HEK293 (cell line): ENCODE data around the gene ARPP19.

ENCODE experiments used
- CTCF ChIA-PET: fragments of 350-600 bp; formaldehyde crosslinking; extraction: SDS; loops from one replicate; lab custom pipeline; 2021; ENCODE audit warnings: antibody characterized with exemption; lab: Yijun Ruan, JAX
- POLR2A ChIA-PET: fragments of 300-600 bp; formaldehyde crosslinking; extraction: SDS; loops from one replicate; lab custom pipeline; 2020; ENCODE audit warnings: antibody characterized with exemption, inconsistent platforms; lab: Yijun Ruan, JAX
- H3K27ac ChIP-seq: fragments of 200-500 bp; sonication (Bioruptor generic); 2 replicates; pipeline ENCODE4 v1.5.1; 2014; ENCODE audit warnings: low read depth, low read length, control low read depth, inconsistent platforms; ENCODE audit errors: extremely low read depth
- H3K36me3 ChIP-seq, 2 experiments: fragments of 200-500 bp in 1 of 2; sonication (Bioruptor generic) in 1 of 2; 1 replicate in 1 of 2; 2 replicates in 1 of 2; pipeline ENCODE4 v1.5.1; 2014 to 2017; ENCODE audit warnings: inconsistent platforms in 2 of 2, low read length in 2 of 2; ENCODE audit not compliant: control insufficient read depth in 2 of 2, insufficient read depth in 1 of 2
- H3K4me1 ChIP-seq: fragments of 200-500 bp; sonication (Bioruptor generic); 2 replicates; pipeline ENCODE4 v1.5.1; 2014; ENCODE audit warnings: mild to moderate bottlenecking, low read length, inconsistent platforms; ENCODE audit not compliant: control insufficient read depth, insufficient read depth
- H3K4me3 ChIP-seq: 2 replicates; pipeline ENCODE4 v1.5.1; 2011; ENCODE audit warnings: low read depth, mild to moderate bottlenecking, control low read depth, low read length, moderate library complexity
- H3K9me3 ChIP-seq: fragments of 200-500 bp; sonication (Bioruptor generic); 2 replicates; pipeline ENCODE4 v1.5.1; 2014; ENCODE audit warnings: low read depth, low read length, inconsistent platforms; ENCODE audit not compliant: control insufficient read depth, insufficient read depth
- ZBTB10 ChIP-seq: fragments of 450-650 bp; formaldehyde crosslinking; IDR thresholded peaks from 2 replicates; pipeline ENCODE4 v1.5.1; 2016; ENCODE audit warnings: missing biosample characterization, missing genetic modification characterization
- ZNF423 ChIP-seq: fragments of 450-650 bp; formaldehyde crosslinking; IDR thresholded peaks from 2 replicates; pipeline ENCODE4 v1.5.1; 2016; ENCODE audit warnings: missing biosample characterization, missing genetic modification characterization
- TF ChIP-seq, protein P1 (sequence below): fragments of 450-650 bp; formaldehyde crosslinking; IDR thresholded peaks from 2 replicates; pipeline ENCODE4 v1.5.1; 2016; ENCODE audit warnings: missing biosample characterization, missing genetic modification characterization
- TF ChIP-seq, protein P2 (sequence below): fragments of 450-650 bp; formaldehyde crosslinking; IDR thresholded peaks from 2 replicates; pipeline ENCODE4 v1.5.1; 2016; ENCODE audit warnings: missing biosample characterization, missing genetic modification characterization

ARPP19 gene

GRCh38 chr15:52498706-52499105 is 70.1 kb downstream of the ARPP19 start:
- no peaks in the 10 kb centered on the region for H3K9me3 ChIP-seq
- H3K4me3 ChIP-seq, result no peak overlapping the region
- TF ChIP-seq ZBTB10 (tag by site-specific recombination) (no peak), ZNF423 (tag by site-specific recombination) (no peak)
- TF ChIP-seq, protein P1, sequence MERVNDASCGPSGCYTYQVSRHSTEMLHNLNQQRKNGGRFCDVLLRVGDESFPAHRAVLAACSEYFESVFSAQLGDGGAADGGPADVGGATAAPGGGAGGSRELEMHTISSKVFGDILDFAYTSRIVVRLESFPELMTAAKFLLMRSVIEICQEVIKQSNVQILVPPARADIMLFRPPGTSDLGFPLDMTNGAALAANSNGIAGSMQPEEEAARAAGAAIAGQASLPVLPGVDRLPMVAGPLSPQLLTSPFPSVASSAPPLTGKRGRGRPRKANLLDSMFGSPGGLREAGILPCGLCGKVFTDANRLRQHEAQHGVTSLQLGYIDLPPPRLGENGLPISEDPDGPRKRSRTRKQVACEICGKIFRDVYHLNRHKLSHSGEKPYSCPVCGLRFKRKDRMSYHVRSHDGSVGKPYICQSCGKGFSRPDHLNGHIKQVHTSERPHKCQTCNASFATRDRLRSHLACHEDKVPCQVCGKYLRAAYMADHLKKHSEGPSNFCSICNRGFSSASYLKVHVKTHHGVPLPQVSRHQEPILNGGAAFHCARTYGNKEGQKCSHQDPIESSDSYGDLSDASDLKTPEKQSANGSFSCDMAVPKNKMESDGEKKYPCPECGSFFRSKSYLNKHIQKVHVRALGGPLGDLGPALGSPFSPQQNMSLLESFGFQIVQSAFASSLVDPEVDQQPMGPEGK (tag by site-specific recombination), result no peak
- TF ChIP-seq, protein P2, sequence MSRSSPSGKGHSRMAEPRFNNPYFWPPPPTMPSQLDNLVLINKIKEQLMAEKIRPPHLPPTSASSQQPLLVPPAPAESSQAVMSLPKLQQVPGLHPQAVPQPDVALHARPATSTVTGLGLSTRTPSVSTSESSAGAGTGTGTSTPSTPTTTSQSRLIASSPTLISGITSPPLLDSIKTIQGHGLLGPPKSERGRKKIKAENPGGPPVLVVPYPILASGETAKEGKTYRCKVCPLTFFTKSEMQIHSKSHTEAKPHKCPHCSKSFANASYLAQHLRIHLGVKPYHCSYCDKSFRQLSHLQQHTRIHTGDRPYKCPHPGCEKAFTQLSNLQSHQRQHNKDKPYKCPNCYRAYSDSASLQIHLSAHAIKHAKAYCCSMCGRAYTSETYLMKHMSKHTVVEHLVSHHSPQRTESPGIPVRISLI (tag by site-specific recombination), result no peak
- no peaks in the 10 kb centered on the region for H3K4me1 ChIP-seq
- no peaks in the 10 kb centered on the region for H3K36me3 ChIP-seq
- POLR2A ChIA-PET, result no interaction called here
- CTCF ChIA-PET, result no interaction called here
- no peak overlapping the region for H3K27ac ChIP-seq
